Thyroid gland (tissue), 4 donors: ENCODE measurements around the gene CBFB.
A peak's percentile ranks its signal among the peaks of the same experiment; 100 is the strongest.

Source experiments
- CTCF ChIP-seq, 6 experiments: fragments of 200-600 bp in 3 of 6; fragments of 450-650 bp in 3 of 6; sonication (generic) in 3 of 6; IDR thresholded peaks; one replicate each; pipeline ENCODE4 v1.5.1; 2016 to 2019; ENCODE audit warnings: antibody characterized with exemption in 6 of 6, mild to moderate bottlenecking in 2 of 6, inconsistent platforms in 1 of 6, moderate library complexity in 1 of 6
- POLR2A ChIP-seq, 2 donors: fragments of 450-650 bp; IDR thresholded peaks; one replicate each; pipeline ENCODE4 v1.6.1; 2017; ENCODE audit warnings: antibody characterized with exemption in 2 of 2, mild to moderate bottlenecking in 2 of 2, moderate library complexity in 1 of 2

- TF ChIP-seq CTCF (IDR thresholded peaks at IDR 0.05) (no peak), POLR2A (IDR thresholded peaks at IDR 0.05) (peak in 1 of 2 donors; percentile 90)
These were observed 80.6 kb downstream of the CBFB start, which contains the start of gene PHAF1 for GRCh38 chr16:67109407-67110135.
